ENCODE measurements around the gene BPIFB1.

The BPIFB1 gene

DNA sequence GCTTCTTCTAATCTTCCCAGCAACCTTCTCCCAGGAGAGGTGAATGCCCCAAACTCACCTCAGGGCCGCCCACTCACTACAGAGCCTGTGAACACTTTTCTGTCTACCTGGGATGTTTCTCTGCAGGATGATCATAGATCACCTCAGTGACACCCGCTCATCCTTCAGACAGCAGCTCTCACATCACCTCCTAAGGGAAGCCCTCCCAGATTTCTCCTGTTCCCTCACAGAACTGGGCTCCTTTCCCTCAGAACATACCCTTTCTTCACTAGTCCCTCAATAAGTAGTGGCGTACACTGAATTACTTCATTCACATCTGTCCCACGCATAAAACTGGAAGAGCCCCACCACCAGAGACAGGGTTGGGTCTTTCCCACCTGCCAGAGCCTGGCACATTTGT is 60.5 kb downstream of the BPIFB1 start:
- Histone ChIP-seq H3K27me3 (ENCODE audit: insufficient read depth, poor library complexity, severe bottlenecking) (no peaks in the 10 kb centered on the region), H3K4me3 (replicated peaks; ENCODE audit: insufficient read depth, low read length) (no peak overlapping the region), H3K27ac (replicated peaks) (no peak overlapping the region)
- no peak for DNase-seq (ENCODE audit: low read depth in 1 of 2, low spot score in 1 of 2)
- TF ChIP-seq REST (IDR thresholded peaks at IDR 0.05; ENCODE audit: insufficient replicate concordance, low read depth) (no peak), GABPA (IDR thresholded peaks at IDR 0.05; ENCODE audit: low read depth) (no peak), POLR2AphosphoS5 (IDR thresholded peaks at IDR 0.05; ENCODE audit: low read depth) (no peak)
- TF ChIP-seq, protein P1, sequence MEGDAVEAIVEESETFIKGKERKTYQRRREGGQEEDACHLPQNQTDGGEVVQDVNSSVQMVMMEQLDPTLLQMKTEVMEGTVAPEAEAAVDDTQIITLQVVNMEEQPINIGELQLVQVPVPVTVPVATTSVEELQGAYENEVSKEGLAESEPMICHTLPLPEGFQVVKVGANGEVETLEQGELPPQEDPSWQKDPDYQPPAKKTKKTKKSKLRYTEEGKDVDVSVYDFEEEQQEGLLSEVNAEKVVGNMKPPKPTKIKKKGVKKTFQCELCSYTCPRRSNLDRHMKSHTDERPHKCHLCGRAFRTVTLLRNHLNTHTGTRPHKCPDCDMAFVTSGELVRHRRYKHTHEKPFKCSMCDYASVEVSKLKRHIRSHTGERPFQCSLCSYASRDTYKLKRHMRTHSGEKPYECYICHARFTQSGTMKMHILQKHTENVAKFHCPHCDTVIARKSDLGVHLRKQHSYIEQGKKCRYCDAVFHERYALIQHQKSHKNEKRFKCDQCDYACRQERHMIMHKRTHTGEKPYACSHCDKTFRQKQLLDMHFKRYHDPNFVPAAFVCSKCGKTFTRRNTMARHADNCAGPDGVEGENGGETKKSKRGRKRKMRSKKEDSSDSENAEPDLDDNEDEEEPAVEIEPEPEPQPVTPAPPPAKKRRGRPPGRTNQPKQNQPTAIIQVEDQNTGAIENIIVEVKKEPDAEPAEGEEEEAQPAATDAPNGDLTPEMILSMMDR (IDR thresholded peaks at IDR 0.05; ENCODE audit: insufficient read depth, low read length): no peak

GRCh38 chr20:33345342-33345741 is 62.3 kb downstream of the BPIFB1 start:
- H3K27ac ChIP-seq (replicated peaks): no peak overlapping the region
- no peak for DNase-seq (ENCODE audit: low read depth in 1 of 2, low spot score in 1 of 2)
- TF ChIP-seq GABPA (IDR thresholded peaks at IDR 0.05; ENCODE audit: low read depth) (no peak), REST (IDR thresholded peaks at IDR 0.05; ENCODE audit: insufficient replicate concordance, low read depth) (no peak), POLR2AphosphoS5 (IDR thresholded peaks at IDR 0.05; ENCODE audit: low read depth) (no peak), SPI1 (IDR thresholded peaks at IDR 0.05; ENCODE audit: borderline replicate concordance, low read depth) (no peak)
- TF ChIP-seq, protein P1 (IDR thresholded peaks at IDR 0.05; ENCODE audit: insufficient read depth, low read length): no peak
- no peaks in the 10 kb centered on the region for H3K27me3 ChIP-seq (ENCODE audit: insufficient read depth, poor library complexity, severe bottlenecking)
- no peak overlapping the region for H3K4me3 ChIP-seq (replicated peaks; ENCODE audit: insufficient read depth, low read length)

DNA sequence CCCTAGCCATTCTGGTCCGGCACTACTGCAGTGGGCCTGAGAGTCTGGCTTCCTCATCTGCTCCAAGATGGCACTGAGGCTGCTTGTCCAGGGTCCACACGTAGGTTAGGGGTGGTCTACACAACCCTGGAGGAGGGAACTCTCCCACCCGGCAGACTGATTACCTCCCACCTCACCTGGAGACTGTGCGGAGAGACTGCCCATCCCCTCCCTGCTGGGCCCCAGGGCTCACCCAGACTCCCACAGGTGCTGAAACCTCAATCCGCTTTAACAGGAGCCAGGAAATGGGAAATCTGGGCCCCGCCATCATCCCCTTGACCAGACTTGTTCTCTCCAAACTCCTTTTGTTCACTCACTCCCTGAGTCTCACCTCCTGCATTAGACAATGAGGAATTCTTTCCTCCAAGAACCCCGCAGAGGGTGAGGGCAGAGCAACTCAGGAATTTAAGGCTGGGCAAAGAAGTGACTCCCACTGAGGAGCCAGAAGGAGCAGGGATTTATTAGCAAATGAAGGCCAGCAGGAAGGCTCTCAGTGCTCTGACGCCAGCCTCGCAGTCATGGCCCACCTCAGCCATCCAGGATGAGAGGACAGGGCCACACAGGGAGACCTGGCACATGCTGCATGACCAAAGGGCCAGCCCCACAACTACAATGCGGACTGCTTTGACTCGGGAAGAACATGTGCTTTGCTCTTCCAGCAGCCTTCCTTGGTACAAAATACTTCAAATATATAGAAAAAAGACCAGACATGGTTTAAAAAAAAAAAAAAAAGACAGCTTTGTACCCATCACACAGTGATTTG is 65.3 kb downstream of the BPIFB1 start:
- no peak for DNase-seq (ENCODE audit: low read depth in 1 of 2, low spot score in 1 of 2)
- H3K4me3 ChIP-seq (replicated peaks; ENCODE audit: insufficient read depth, low read length): no peak overlapping the region
- TF ChIP-seq POLR2AphosphoS5 (IDR thresholded peaks at IDR 0.05; ENCODE audit: low read depth) (no peak), GABPA (IDR thresholded peaks at IDR 0.05; ENCODE audit: low read depth) (no peak), REST (IDR thresholded peaks at IDR 0.05; ENCODE audit: insufficient replicate concordance, low read depth) (no peak), SPI1 (IDR thresholded peaks at IDR 0.05; ENCODE audit: borderline replicate concordance, low read depth) (no peak)
- TF ChIP-seq, protein P1 (IDR thresholded peaks at IDR 0.05; ENCODE audit: insufficient read depth, low read length): no peak
- no peaks in the 10 kb centered on the region for H3K27me3 ChIP-seq (ENCODE audit: insufficient read depth, poor library complexity, severe bottlenecking)
- no peak overlapping the region for H3K27ac ChIP-seq (replicated peaks)

All from HL-60 (cell line).